A673 (cell line): ENCODE measurements around the gene C3. TPM values are rescaled to one million over a fixed set of nuclear protein-coding genes. Genes with fewer than 3 reads are reported as not detected.

Experiments
- BruUV-seq: library from RNA; stranded (reverse); fragments of 400-500 nt; replicated peaks from 2 replicates; lab custom pipeline; 2021; lab: Mats Ljungman, UMichigan
- CTCF ChIA-PET: fragments of 300-600 bp; sonication (Branson Sonifier 250); formaldehyde crosslinking; loops from one replicate; lab custom pipeline; 2022; ENCODE audit warnings: antibody characterized with exemption; lab: Charles Lee
- POLR2A ChIA-PET: fragments of 300-600 bp; sonication (Branson Sonifier 250); formaldehyde crosslinking; loops from one replicate; lab custom pipeline; 2022; ENCODE audit warnings: antibody characterized with exemption; ENCODE audit not compliant: low non-redundant PET; lab: Charles Lee
- DNase-seq: peaks from one replicate; pipeline ENCODE4 v3.0.0-alpha.2; 2015; ENCODE audit warnings: low spot score
- H3K27ac ChIP-seq: fragments of 200-600 bp; sonication (generic); 2 replicates; pipeline ENCODE4 v1.5.1; 2016; ENCODE audit warnings: mixed run types, low read depth, mild to moderate bottlenecking, mixed read lengths, antibody characterized with exemption, low read length; ENCODE audit not compliant: poor library complexity, severe bottlenecking
- H3K27me3 ChIP-seq: fragments of 200-600 bp; sonication (generic); replicated peaks from 2 replicates; pipeline ENCODE4 v1.6.1; 2017; ENCODE audit warnings: mixed run types, low read depth, mild to moderate bottlenecking, mixed read lengths, antibody characterized with exemption, low read length; ENCODE audit not compliant: insufficient read depth, poor library complexity
- H3K36me3 ChIP-seq: fragments of 200-600 bp; sonication (generic); 2 replicates; pipeline ENCODE4 v1.6.1; 2016; ENCODE audit warnings: mixed run types, mild to moderate bottlenecking, mixed read lengths, antibody characterized with exemption, low read length; ENCODE audit not compliant: insufficient read depth, poor library complexity, severe bottlenecking
- H3K4me1 ChIP-seq: fragments of 200-600 bp; sonication (generic); 2 replicates; pipeline ENCODE4 v1.6.1; 2017; ENCODE audit warnings: mixed run types, mild to moderate bottlenecking, mixed read lengths, antibody characterized with exemption, low read length; ENCODE audit not compliant: insufficient read depth, poor library complexity, severe bottlenecking
- H3K4me3 ChIP-seq: fragments of 200-600 bp; sonication (generic); 2 replicates; pipeline ENCODE4 v1.5.1; 2016; ENCODE audit warnings: low read depth, mixed run types, mild to moderate bottlenecking, mixed read lengths, low read length; ENCODE audit not compliant: poor library complexity, severe bottlenecking
- H3K9me3 ChIP-seq: fragments of 200-600 bp; sonication (generic); 2 replicates; pipeline ENCODE4 v1.6.1; 2016; ENCODE audit warnings: mixed run types, low read depth, mild to moderate bottlenecking, mixed read lengths, antibody characterized with exemption, low read length; ENCODE audit not compliant: poor library complexity, severe bottlenecking
- CTCF ChIP-seq: fragments of 300-800, 200-600 bp; sonication (generic); conservative IDR thresholded peaks from 2 replicates; pipeline ENCODE4 v1.5.1; 2017; ENCODE audit warnings: low read depth, mild to moderate bottlenecking, antibody characterized with exemption, low read length, moderate library complexity, mixed read lengths
- EZH2 ChIP-seq: fragments of 200-600 bp; sonication (generic); IDR thresholded peaks from 2 replicates; pipeline ENCODE4 v1.6.1; 2017; ENCODE audit warnings: borderline replicate concordance, low read depth, mild to moderate bottlenecking, mixed read lengths, antibody characterized with exemption, low read length; ENCODE audit not compliant: poor library complexity, severe bottlenecking
- intact Hi-C: fragments of 100-400 bp; cut with micrococcal nuclease; formaldehyde crosslinking; loops from one replicate; pipeline ENCODE4 v1.10.0; 2022; ENCODE audit not compliant: unreplicated experiment
- total RNA-seq: library from RNA; stranded (reverse); gene quantifications from 2 replicates; pipeline ENCODE4 v1.2.3, GENCODE V29; 2021

C3 gene
- total RNA-seq, 1 experiment from 2014 or later: 1.8 TPM

- TF ChIP-seq CTCF (no peak), EZH2 (no peak)
- CTCF ChIA-PET: no interaction called here
- BruUV-seq: no TSS peak
Observed at GRCh38 chr19:6697291-6697690, 23.2 kb downstream of the C3 start.

GRCh38 chr19:6696239-6696820 is 24.1 kb downstream of the C3 start:
- ChIA-PET CTCF (interaction anchor here (0.6 kb wide), 1 partner anchor 485 kb away, joined by 3 read pairs; no protein-coding TSS in a partner anchor), POLR2A (no interaction called here)
- no peaks in the 10 kb centered on the region for H3K36me3 ChIP-seq
- no TSS peak for BruUV-seq
- H3K27ac ChIP-seq: no peak overlapping the region
- intact Hi-C loops: no loop called here
- no peak overlapping the region for H3K4me3 ChIP-seq
- no peak for TF ChIP-seq EZH2
- TF ChIP-seq CTCF: no peak
- H3K4me1 ChIP-seq: no peaks in the 10 kb centered on the region
- DNase-seq: no peak
- no peaks in the 10 kb centered on the region for H3K27me3 ChIP-seq
- H3K9me3 ChIP-seq: no peaks in the 10 kb centered on the region

More at GRCh38 chr19:6697291-6697690, 23.2 kb downstream of the C3 start:
- DNase-seq: no peak
- H3K27ac ChIP-seq: no peak overlapping the region
- intact Hi-C loops: no loop called here
- H3K4me3 ChIP-seq: no peak overlapping the region
- H3K9me3 ChIP-seq: no peaks in the 10 kb centered on the region
- H3K27me3 ChIP-seq: no peaks in the 10 kb centered on the region
- POLR2A ChIA-PET: no interaction called here
- H3K36me3 ChIP-seq: no peaks in the 10 kb centered on the region
- H3K4me1 ChIP-seq: no peaks in the 10 kb centered on the region

GRCh38 chr19:6694147-6694815 is 26.2 kb downstream of the C3 start:
- intact Hi-C loops: no loop called here
- no peaks in the 10 kb centered on the region for H3K36me3 ChIP-seq
- CTCF ChIA-PET: no interaction called here
- BruUV-seq: no TSS peak
- H3K4me3 ChIP-seq: no peak overlapping the region
- TF ChIP-seq CTCF (no peak), EZH2 (no peak)
- DNase-seq: no peak
- no peaks in the 10 kb centered on the region for H3K9me3 ChIP-seq
- H3K27ac ChIP-seq: no peak overlapping the region
- POLR2A ChIA-PET: no interaction called here
- H3K4me1 ChIP-seq: no peaks in the 10 kb centered on the region
- no peaks in the 10 kb centered on the region for H3K27me3 ChIP-seq
